Hypothalamus (tissue), 51 donors: ENCODE data around the gene ITCH.
"Not testable (repeated sequence)": the region's sequence is repeated elsewhere in the genome, so short reads cannot be mapped to it uniquely, and the experiment has no call there.

Experiments used
- DNase-seq, 51 donors: peaks; one replicate each; lab custom pipeline; 2025; lab: John Stamatoyannopoulos, UW

The ITCH gene

GRCh38 chr20:34343458-34344211 lies 19.4 kb upstream of the ITCH start:
- no peak for DNase-seq

GRCh38 chr20:34344238-34344637 lies 18.8 kb upstream of the ITCH start:
- DNase-seq = no peak

DNA sequence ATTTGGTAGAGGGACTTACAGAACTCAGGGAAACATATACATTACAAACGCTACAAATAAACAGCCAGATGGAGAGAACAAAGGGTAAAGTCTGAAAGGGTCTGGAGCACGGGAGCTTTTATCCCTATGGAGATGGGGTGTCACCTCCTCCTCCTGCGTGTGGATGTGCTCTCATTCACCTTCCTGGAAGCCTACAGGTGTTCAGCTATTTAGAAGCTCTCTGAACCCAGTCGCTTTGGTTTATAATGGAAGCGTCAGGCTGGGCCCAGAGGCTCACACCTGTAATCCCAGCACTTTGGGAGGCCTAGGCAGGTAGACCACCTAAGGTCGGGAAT lies 17.7 kb upstream of the ITCH start:
- no peak for DNase-seq

- DNase-seq = not testable (repeated sequence)
These were observed 17.1 kb upstream of the ITCH start for GRCh38 chr20:34345839-34346532.

DNA sequence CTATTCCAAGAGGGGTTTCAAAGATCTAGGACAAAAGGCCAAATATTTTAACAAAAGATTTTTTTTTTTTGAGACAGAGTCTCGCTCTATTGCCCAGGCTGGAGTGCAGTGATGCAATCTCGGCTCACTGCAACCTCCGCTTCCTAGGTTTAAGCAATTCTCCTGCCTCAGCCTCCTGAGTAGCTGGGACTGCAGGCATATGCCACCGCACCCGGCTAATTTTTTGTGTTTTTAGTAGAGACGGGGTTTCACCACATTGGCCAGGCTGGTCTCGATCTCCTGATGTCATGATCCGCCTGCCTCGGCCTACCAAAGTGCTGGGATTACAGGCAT lies 16.6 kb upstream of the ITCH start:
- not testable (repeated sequence) for DNase-seq

GRCh38 chr20:34347571-34347970 lies 15.5 kb upstream of the ITCH start:
- DNase-seq = no peak

GRCh38 chr20:34350095-34350494 lies 13.0 kb upstream of the ITCH start:
- DNase-seq = no peak

DNA sequence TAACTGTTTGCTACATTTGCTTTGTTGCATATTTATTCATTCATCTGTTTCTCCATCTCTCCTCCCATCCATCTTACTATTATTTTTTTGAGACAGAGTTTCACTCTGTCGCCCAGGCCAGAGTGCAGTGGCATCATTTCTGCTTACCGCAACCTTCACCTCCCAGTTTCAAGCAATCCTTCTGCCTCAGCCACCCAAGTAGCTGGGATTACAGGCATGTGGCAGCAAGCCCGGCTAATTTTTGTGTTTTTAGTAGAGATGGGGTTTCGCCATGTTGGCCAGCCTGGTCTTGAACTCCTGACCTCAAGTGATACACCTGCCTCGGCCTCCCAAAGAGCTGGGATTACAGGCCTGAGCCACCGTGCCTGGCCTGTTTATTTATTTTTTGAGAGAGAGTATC lies 9.6 kb upstream of the ITCH start:
- DNase-seq = not testable (repeated sequence)

GRCh38 chr20:34355427-34355826 lies 7.6 kb upstream of the ITCH start:
- DNase-seq = peak in 1 of 51 donors; percentile 30

DNA sequence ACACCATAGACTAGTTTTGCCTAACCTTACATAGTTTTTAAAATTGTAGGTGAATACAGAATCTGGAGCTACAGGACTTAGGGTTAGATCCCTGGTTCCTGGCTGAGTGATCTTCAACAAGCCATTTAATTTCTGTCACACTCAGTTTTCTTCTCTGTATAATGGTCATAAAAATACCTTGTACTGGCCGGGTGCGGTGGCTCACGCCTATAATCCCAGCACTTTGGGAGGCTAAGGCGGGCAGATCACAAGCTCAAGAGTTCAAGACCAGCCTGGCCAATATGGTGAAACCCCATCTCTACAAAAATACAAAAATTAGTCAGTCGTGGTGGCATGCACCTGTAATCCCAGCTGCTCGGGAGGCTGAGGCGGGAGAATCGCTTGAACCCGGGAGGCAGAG lies 3.3 kb upstream of the ITCH start:
- not testable (repeated sequence) for DNase-seq

DNA sequence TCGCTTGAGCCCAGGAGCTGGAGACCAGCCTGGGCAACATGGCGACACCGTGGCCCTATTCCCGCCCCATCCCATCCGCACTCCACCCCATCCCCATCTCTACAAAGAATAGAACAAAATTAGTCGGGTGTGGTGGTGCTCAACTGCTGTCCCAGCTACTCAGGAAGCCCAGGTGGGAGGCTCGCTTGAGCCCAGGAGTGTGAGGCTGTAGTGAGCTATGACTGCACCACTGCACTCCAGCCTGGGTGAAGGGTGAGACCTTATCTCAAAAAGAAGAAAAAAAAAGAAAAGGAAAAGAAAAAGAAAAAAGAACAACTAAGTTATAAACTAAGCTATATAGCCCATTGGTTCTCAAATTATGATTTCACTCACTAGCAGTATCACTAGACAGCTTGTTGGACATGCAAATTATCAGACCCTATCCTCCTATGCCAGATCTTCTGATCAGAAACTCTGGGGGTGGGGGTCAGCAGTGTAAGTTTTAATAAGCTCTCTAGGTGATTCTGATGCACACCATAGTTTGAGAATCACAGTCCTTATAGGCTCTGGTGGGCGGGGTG lies 491 bp upstream of the ITCH start:
- DNase-seq = no peak

DNA sequence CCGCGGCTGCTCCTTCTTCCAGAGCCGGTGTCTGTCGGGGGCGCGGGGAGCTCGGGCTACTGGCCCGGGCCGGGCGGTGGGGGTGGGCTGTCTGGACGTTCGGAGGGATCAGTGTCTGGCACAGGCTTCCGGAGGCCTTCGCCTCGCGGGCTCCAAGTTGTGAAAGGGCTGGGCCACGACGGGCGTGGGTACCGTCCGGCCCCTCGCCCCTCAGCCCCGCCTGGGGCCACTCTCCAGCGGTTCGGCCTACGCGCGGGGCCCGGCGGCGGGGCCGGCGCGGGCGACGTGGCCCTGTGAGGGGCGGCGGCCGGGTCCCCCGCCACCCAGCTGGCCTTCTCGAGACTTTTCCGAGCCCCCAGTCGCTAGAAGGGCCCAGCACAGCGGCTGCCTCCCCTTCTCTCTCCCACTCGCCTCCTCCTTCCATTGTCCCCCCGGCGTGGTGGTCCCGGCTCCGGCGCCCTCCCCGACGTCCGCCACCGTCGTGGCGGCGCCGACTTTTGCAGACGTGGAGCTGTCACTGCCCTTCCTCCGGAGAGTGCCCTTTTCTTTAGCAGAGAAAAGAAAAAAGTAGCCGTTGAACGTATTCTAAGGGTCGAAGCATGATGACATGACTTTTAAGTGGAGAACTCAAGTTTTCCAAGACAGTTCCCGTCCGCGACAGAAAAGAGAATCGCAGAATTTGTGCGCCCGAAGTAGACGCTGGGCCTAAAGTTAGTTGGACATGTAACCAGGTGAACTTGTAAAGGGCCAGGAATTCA lies 571 bp downstream of the ITCH start:
- DNase-seq = peak in 14 of 51 donors; percentile 14 to 91 (median 67)

- DNase-seq = no peak
These were observed 1.1 kb downstream of the ITCH start for GRCh38 chr20:34364223-34364506.

DNA sequence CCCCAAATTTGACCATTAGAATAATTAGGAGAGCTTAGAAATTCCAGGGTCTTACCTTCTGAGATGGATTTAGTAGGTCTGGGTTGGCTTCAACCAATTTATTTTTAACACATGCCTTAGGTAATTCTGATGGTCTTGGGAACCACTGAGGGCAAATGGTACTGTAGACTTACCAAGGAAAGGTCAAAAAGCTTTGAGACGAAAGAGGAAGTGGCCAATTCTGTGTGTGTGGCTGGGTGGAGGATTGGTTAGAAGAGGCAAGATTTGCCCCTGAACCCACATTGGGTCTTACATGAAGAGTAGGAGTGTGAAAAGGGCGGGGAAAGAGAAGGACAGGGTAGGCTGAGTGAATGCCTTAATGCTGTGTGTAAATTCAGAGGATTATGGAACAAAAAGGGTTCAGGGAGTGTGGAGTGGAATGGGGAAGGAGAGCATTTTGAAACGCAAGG lies 2.7 kb downstream of the ITCH start:
- DNase-seq = peak in 2 of 51 donors; percentile 1 to 9

DNA sequence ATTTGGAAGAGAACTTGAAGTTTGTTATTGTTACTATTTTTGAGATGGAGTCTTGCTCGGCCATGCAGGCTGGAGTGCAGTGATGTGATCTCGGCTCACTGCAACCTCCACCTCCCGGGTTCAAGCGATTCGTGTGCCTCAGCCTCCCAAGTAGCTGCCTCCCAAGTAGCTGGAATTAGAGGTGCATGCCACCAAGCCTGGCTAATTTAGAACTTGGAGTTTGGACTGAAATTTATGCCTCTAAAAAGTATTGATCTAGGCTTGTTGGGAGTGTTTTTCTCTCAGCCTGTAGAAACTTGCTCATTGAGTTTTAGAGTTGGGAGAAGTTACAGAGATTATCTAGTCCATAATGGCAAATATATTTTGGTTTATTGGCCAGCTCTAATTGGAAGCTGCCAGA lies 4.1 kb downstream of the ITCH start:
- DNase-seq = no peak

GRCh38 chr20:34367911-34368310 lies 4.8 kb downstream of the ITCH start:
- not testable (repeated sequence) for DNase-seq

- DNase-seq = no peak
These were observed 5.5 kb downstream of the ITCH start for GRCh38 chr20:34368547-34368946.

DNA sequence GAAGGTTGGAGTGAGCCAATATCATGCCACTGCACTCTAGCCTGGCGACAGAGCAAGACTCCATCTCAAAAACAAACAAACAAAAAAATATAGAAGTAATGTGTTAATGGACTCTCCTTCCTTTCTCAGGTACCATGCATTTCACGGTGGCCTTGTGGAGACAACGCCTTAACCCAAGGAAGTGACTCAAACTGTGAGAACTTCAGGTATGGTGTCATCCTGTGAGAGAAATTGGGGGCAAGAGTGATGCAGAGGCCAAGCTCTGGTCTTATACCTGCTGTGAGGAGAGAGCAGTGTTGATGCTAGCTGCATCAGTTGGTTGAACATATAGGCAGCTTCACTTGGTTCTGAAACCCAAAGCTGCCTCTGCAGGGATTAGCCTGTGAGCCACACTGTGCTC lies 6.2 kb downstream of the ITCH start:
- DNase-seq = no peak

- no peak for DNase-seq
These were observed 7.0 kb downstream of the ITCH start for GRCh38 chr20:34370062-34370461.

DNA sequence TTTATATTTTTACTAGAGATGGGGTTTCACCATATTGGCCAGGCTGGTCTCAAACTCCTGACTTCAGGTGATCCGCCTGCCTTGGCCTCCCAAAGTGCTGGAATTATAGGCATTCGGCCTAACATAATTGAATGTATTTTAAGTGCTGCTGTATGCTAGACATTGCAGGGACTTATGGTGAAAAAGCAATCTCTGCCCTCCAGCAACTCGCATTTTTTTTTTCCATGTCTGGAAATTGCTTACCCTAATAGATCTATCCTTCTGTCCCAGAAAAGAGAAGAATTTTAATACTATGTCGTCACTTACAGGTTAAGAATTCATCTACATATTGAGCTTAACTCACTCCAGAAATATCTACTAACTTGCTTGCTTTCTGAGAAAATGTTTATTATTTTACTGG lies 10.4 kb downstream of the ITCH start:
- no peak for DNase-seq

DNA sequence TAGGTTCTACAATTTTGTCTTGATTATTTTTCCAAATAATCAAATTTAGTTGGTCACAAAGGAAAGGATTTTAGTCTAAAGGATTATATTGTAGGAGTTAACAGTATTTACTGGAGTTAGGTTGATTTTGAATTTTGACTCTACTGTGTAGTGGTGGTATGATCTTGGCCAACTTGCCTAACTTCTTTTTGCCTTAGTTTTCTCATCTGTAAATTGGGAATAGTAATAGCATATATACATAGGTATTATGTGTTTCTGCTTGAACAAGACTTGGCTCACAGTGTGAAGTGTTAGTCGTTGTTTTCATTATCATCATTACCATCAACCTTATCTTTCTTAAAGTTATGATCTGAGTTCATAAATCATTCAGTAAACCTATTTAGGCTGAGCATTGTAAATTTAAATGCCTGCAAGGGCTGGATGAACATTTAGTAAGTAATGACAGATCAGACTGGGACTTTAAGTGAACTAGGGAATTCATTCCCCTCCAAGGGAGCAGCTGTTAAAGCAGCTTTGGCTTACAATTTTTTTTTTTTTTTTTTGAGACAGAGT lies 11.2 kb downstream of the ITCH start:
- no peak for DNase-seq
